Thyroid gland (tissue), 4 donors: ENCODE results near the gene PLXND1. TPM values are rescaled to one million over a fixed set of nuclear protein-coding genes. Genes with fewer than 3 reads are reported as not detected.
"Not testable (repeated sequence)": the region's sequence is repeated elsewhere in the genome, so short reads cannot be mapped to it uniquely, and the experiment has no call there.

ENCODE experiments used
- DNase-seq, 2 donors: peaks; one replicate each; pipeline ENCODE4 v3.0.0-alpha.2; 2019
- H3K27ac ChIP-seq, 3 donors: fragments of 200-600 bp; sonication (generic); 1 replicate in 2 of 3; 2 replicates in 1 of 3; pipeline ENCODE4 v1.5.1; 2016 to 2019; ENCODE audit warnings: mild to moderate bottlenecking in 1 of 3, moderate library complexity in 1 of 3
- H3K27me3 ChIP-seq: fragments of 200-600 bp; sonication (generic); one replicate; pipeline ENCODE4 v1.5.1; 2019
- H3K36me3 ChIP-seq, 2 donors: fragments of 200-600 bp; sonication (generic); one replicate each; pipeline ENCODE4 v1.5.1; 2016 to 2019
- H3K4me1 ChIP-seq, 2 donors: fragments of 200-600 bp; sonication (generic); one replicate each; pipeline ENCODE4 v1.5.1; 2017 to 2019
- H3K4me3 ChIP-seq, 3 donors: fragments of 200-600 bp; sonication (generic); replicated peaks in 1 of 3; 1 replicate in 2 of 3; 2 replicates in 1 of 3; pipeline ENCODE4 v1.5.1; 2016; ENCODE audit warnings: mild to moderate bottlenecking in 1 of 3
- H3K9me3 ChIP-seq: fragments of 200-600 bp; sonication (generic); one replicate; pipeline ENCODE4 v1.5.1; 2017
- POLR2A ChIP-seq, 2 donors: fragments of 450-650 bp; IDR thresholded peaks; one replicate each; pipeline ENCODE4 v1.6.1; 2017; ENCODE audit warnings: antibody characterized with exemption in 2 of 2, mild to moderate bottlenecking in 2 of 2, moderate library complexity in 1 of 2
- WGBS, 2 donors: methylation state at CpG; one replicate each; pipeline ENCODE4 v1.1.5; 2017; 5-methylcytosine and 5-hydroxymethylcytosine counted together
- intact Hi-C: fragments of 100-400 bp; cut with DNase I; formaldehyde crosslinking; loops from one replicate; pipeline ENCODE4 v1.15.1; 2023
- total RNA-seq, 4 donors: library from RNA; depleted of rRNA; stranded (reverse); fragments of >200 nt; gene quantifications; one replicate each; pipeline ENCODE4 v1.2.3, GENCODE V29; 2016
- TF ChIP-seq, protein P1 (sequence below), 6 experiments: fragments of 200-600 bp in 3 of 6; fragments of 450-650 bp in 3 of 6; sonication (generic) in 3 of 6; IDR thresholded peaks; one replicate each; pipeline ENCODE4 v1.5.1; 2016 to 2019; ENCODE audit warnings: antibody characterized with exemption in 6 of 6, mild to moderate bottlenecking in 2 of 6, inconsistent platforms in 1 of 6, moderate library complexity in 1 of 6

Gene PLXND1
- total RNA-seq, 4 donors from 2014 or later = 50.7 to 69.8 (median 60.8) TPM

- no peaks in the 10 kb centered on the region for H3K27me3 ChIP-seq
- H3K4me3 ChIP-seq = no peak overlapping the region
- TF ChIP-seq, protein P1, sequence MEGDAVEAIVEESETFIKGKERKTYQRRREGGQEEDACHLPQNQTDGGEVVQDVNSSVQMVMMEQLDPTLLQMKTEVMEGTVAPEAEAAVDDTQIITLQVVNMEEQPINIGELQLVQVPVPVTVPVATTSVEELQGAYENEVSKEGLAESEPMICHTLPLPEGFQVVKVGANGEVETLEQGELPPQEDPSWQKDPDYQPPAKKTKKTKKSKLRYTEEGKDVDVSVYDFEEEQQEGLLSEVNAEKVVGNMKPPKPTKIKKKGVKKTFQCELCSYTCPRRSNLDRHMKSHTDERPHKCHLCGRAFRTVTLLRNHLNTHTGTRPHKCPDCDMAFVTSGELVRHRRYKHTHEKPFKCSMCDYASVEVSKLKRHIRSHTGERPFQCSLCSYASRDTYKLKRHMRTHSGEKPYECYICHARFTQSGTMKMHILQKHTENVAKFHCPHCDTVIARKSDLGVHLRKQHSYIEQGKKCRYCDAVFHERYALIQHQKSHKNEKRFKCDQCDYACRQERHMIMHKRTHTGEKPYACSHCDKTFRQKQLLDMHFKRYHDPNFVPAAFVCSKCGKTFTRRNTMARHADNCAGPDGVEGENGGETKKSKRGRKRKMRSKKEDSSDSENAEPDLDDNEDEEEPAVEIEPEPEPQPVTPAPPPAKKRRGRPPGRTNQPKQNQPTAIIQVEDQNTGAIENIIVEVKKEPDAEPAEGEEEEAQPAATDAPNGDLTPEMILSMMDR (IDR thresholded peaks at IDR 0.05) = no peak
- no peak for TF ChIP-seq POLR2A (IDR thresholded peaks at IDR 0.05)
- intact Hi-C loops = no loop called here
- H3K36me3 ChIP-seq = no peaks in the 10 kb centered on the region
- H3K27ac ChIP-seq = no peak overlapping the region
- 91 to 93% methylated on average over 3 of the region's 3 CpGs for WGBS, 2 donors
- peaks cover 14% of the 10 kb centered on the region in 2 donors for H3K4me1 ChIP-seq
- no peak for DNase-seq
- H3K9me3 ChIP-seq = no peaks in the 10 kb centered on the region
Observed at GRCh38 chr3:129644836-129645235, 38.4 kb upstream of the PLXND1 start.

- H3K9me3 ChIP-seq, H3K27ac ChIP-seq, DNase-seq, H3K27me3 ChIP-seq, H3K4me3 ChIP-seq, intact Hi-C loops, H3K4me1 ChIP-seq, H3K36me3 ChIP-seq: not testable (repeated sequence)
- 25 to 43% methylated on average over 10 of the region's 10 CpGs for WGBS, 2 donors
Observed at GRCh38 chr3:129641567-129642260, 35.2 kb upstream of the PLXND1 start.

GRCh38 chr3:129640985-129641384, 34.5 kb upstream of the PLXND1 start:
- DNase-seq, H3K4me3 ChIP-seq, H3K27ac ChIP-seq, H3K4me1 ChIP-seq, intact Hi-C loops, H3K9me3 ChIP-seq, H3K27me3 ChIP-seq, H3K36me3 ChIP-seq: not testable (repeated sequence)
- 63 to 72% methylated on average over 7 of the region's 7 CpGs for WGBS, 2 donors

DNA sequence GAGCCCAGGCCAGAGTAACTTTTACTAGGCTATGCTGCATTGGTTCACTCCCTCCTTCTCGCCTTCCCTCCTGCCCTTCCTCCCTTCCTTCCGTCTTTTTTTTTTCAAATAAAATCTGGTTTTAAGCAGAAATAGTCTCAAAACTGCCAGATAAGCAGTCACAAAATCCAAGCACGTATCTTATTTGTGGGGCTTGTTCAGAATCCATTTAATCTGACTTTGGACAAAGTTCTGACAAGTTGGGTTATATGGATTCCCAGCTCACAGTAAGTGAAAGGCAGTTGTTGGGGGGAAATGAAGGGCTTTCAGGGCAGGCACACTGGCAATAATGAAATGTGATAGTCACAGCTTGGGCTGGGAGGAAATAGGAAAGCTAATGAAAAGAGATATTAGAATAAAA, 32.0 kb upstream of the PLXND1 start:
- Histone ChIP-seq H3K27me3 (no peaks in the 10 kb centered on the region), H3K27ac (no peak overlapping the region), H3K4me1 (no peaks in the 10 kb centered on the region), H3K9me3 (no peaks in the 10 kb centered on the region), H3K4me3 (no peak overlapping the region), H3K36me3 (no peaks in the 10 kb centered on the region)
- intact Hi-C loops = no loop called here
- DNase-seq = no peak
- 79 to 80% methylated on average over 3 of the region's 3 CpGs for WGBS, 2 donors
- TF ChIP-seq, protein P1 (IDR thresholded peaks at IDR 0.05) = no peak
- no peak for TF ChIP-seq POLR2A (IDR thresholded peaks at IDR 0.05)

GRCh38 chr3:129636082-129636481, 29.6 kb upstream of the PLXND1 start:
- TF ChIP-seq POLR2A (IDR thresholded peaks at IDR 0.05) = no peak
- TF ChIP-seq, protein P1 (IDR thresholded peaks at IDR 0.05) = no peak
- DNase-seq = no peak
- WGBS, 2 donors = 82 to 93% methylated on average over 3 of the region's 3 CpGs
- Histone ChIP-seq H3K4me1 (no peaks in the 10 kb centered on the region), H3K27ac (no peak overlapping the region), H3K27me3 (no peaks in the 10 kb centered on the region), H3K4me3 (no peak overlapping the region), H3K36me3 (no peaks in the 10 kb centered on the region), H3K9me3 (no peaks in the 10 kb centered on the region)
- intact Hi-C loops = no loop called here

GRCh38 chr3:129635656-129636055, 29.2 kb upstream of the PLXND1 start:
- TF ChIP-seq, protein P1 (IDR thresholded peaks at IDR 0.05) = no peak
- no peak for TF ChIP-seq POLR2A (IDR thresholded peaks at IDR 0.05)
- intact Hi-C loops = no loop called here
- WGBS, 2 donors = 98 to 99% methylated on average over 4 of the region's 4 CpGs

More at GRCh38 chr3:129635656-129636055, 29.2 kb upstream of the PLXND1 start:
- Histone ChIP-seq H3K4me3 (no peak overlapping the region), H3K4me1 (no peaks in the 10 kb centered on the region), H3K9me3 (no peaks in the 10 kb centered on the region), H3K36me3 (no peaks in the 10 kb centered on the region), H3K27ac (no peak overlapping the region), H3K27me3 (no peaks in the 10 kb centered on the region)
- DNase-seq = no peak
